ENCODE results near the gene DDIT3. TPM values are rescaled to one million over a fixed set of nuclear protein-coding genes. Genes with fewer than 3 reads are reported as not detected.

Gene DDIT3
- total and polyA plus RNA-seq, 2 donors (not counting 1 experiment from before 2014, with no cell fraction given): 57.8 to 265 TPM

DNA sequence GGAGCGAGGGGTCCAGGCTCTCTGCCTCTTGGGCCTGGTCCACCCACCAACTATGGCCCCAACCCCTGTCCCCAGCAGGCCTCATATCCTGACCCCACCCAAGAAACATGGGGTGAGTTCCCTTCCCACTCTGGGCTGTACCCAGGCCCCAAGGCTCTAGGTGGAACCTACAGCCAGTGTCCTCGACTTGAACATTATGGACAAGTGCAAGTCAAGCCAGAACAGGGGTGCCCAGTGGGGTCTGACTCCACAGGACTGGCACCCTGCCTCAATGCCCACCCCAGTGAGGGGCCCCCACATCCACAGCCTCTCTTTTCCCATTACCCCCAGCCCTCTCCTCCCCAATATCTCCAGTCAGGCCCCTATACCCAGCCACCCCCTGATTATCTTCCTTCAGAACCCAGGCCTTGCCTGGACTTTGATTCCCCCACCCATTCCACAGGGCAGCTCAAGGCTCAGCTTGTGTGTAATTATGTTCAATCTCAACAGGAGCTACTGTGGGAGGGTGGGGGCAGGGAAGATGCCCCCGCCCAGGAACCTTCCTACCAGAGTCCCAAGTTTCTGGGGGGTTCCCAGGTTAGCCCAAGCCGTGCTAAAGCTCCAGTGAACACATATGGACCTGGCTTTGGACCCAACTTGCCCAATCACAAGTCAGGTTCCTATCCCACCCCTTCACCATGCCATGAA lies 49.2 kb downstream of the DDIT3 start:
- H3K9me3 ChIP-seq (ENCODE audit: control insufficient read depth, insufficient read depth, low read depth, low read length): no peaks in the 10 kb centered on the region
- no peak for DNase-seq (ENCODE audit: low read depth in 2 of 2)
- H3K4me1 ChIP-seq (ENCODE audit: control insufficient read depth, extremely low read depth, insufficient read depth, low read length): no peaks in the 10 kb centered on the region
- no peaks in the 10 kb centered on the region for H3K36me3 ChIP-seq (ENCODE audit: control insufficient read depth, insufficient read depth, low read length)
- H2AFZ ChIP-seq (ENCODE audit: low read length): no peak overlapping the region
- peaks cover 54% of the 10 kb centered on the region for H3K27me3 ChIP-seq (ENCODE audit: control insufficient read depth, insufficient read depth, low read length)
- H3K27ac ChIP-seq (ENCODE audit: insufficient read depth, low read length): no peak overlapping the region
- no peaks in the 10 kb centered on the region for H3K79me2 ChIP-seq (ENCODE audit: control insufficient read depth, insufficient read depth, low read length)
- no peak overlapping the region for H3K4me3 ChIP-seq (replicated peaks in 1 of 4; ENCODE audit: control extremely low read depth in 1 of 4, insufficient read depth in 1 of 4, low read depth in 3 of 4, low read length in 4 of 4)
- H3K4me2 ChIP-seq (ENCODE audit: extremely low read depth, insufficient read depth, low read length): no peak overlapping the region
- H4K20me1 ChIP-seq (ENCODE audit: control insufficient read depth, extremely low read depth, insufficient read depth, low read length): no peaks in the 10 kb centered on the region
- TF ChIP-seq EZH2 (IDR thresholded peaks at IDR 0.05; ENCODE audit: low read length, missing control alignments): no peak
- TF ChIP-seq, protein P1, sequence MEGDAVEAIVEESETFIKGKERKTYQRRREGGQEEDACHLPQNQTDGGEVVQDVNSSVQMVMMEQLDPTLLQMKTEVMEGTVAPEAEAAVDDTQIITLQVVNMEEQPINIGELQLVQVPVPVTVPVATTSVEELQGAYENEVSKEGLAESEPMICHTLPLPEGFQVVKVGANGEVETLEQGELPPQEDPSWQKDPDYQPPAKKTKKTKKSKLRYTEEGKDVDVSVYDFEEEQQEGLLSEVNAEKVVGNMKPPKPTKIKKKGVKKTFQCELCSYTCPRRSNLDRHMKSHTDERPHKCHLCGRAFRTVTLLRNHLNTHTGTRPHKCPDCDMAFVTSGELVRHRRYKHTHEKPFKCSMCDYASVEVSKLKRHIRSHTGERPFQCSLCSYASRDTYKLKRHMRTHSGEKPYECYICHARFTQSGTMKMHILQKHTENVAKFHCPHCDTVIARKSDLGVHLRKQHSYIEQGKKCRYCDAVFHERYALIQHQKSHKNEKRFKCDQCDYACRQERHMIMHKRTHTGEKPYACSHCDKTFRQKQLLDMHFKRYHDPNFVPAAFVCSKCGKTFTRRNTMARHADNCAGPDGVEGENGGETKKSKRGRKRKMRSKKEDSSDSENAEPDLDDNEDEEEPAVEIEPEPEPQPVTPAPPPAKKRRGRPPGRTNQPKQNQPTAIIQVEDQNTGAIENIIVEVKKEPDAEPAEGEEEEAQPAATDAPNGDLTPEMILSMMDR (conservative IDR thresholded peaks at IDR 0.05 in 1 of 2, IDR thresholded peaks at IDR 0.05 in 1 of 2; ENCODE audit: low read depth in 1 of 2, low read length in 2 of 2): no peak
- H3K9ac ChIP-seq (ENCODE audit: insufficient read depth, low read length): no peak overlapping the region

DNA sequence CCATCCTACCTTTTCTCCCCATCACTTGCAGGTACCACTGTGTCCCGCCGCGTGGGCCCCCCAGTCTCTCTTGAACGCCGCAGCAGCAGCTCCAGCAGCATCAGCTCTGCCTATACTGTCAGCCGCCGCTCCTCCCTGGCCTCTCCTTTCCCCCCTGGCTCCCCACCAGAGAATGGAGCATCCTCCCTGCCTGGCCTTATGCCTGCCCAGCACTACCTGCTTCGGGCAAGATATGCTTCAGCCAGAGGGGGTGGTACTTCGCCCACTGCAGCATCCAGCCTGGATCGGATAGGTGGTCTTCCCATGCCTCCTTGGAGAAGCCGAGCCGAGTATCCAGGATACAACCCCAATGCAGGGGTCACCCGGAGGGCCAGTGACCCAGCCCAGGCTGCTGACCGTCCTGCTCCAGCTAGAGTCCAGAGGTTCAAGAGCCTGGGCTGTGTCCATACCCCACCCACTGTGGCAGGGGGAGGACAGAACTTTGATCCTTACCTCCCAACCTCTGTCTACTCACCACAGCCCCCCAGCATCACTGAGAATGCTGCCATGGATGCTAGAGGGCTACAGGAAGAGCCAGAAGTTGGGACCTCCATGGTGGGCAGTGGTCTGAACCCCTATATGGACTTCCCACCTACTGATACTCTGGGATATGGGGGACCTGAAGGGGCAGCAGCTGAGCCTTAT lies 49.9 kb downstream of the DDIT3 start:
- Histone ChIP-seq H3K4me2 (ENCODE audit: extremely low read depth, insufficient read depth, low read length) (no peak overlapping the region), H3K4me1 (ENCODE audit: control insufficient read depth, extremely low read depth, insufficient read depth, low read length) (no peaks in the 10 kb centered on the region), H3K9ac (ENCODE audit: insufficient read depth, low read length) (no peak overlapping the region), H3K27me3 (ENCODE audit: control insufficient read depth, insufficient read depth, low read length) (peaks cover 47% of the 10 kb centered on the region), H3K79me2 (ENCODE audit: control insufficient read depth, insufficient read depth, low read length) (no peaks in the 10 kb centered on the region), H3K4me3 (replicated peaks in 1 of 4; ENCODE audit: control extremely low read depth in 1 of 4, insufficient read depth in 1 of 4, low read depth in 3 of 4, low read length in 4 of 4) (no peak overlapping the region), H2AFZ (ENCODE audit: low read length) (no peak overlapping the region), H4K20me1 (ENCODE audit: control insufficient read depth, extremely low read depth, insufficient read depth, low read length) (no peaks in the 10 kb centered on the region), H3K36me3 (ENCODE audit: control insufficient read depth, insufficient read depth, low read length) (no peaks in the 10 kb centered on the region), H3K27ac (ENCODE audit: insufficient read depth, low read length) (no peak overlapping the region), H3K9me3 (ENCODE audit: control insufficient read depth, insufficient read depth, low read depth, low read length) (no peaks in the 10 kb centered on the region)
- no peak for DNase-seq (ENCODE audit: low read depth in 2 of 2)
- no peak for TF ChIP-seq EZH2 (IDR thresholded peaks at IDR 0.05; ENCODE audit: low read length, missing control alignments)
- TF ChIP-seq, protein P1 (conservative IDR thresholded peaks at IDR 0.05 in 1 of 2, IDR thresholded peaks at IDR 0.05 in 1 of 2; ENCODE audit: low read depth in 1 of 2, low read length in 2 of 2): no peak

DNA sequence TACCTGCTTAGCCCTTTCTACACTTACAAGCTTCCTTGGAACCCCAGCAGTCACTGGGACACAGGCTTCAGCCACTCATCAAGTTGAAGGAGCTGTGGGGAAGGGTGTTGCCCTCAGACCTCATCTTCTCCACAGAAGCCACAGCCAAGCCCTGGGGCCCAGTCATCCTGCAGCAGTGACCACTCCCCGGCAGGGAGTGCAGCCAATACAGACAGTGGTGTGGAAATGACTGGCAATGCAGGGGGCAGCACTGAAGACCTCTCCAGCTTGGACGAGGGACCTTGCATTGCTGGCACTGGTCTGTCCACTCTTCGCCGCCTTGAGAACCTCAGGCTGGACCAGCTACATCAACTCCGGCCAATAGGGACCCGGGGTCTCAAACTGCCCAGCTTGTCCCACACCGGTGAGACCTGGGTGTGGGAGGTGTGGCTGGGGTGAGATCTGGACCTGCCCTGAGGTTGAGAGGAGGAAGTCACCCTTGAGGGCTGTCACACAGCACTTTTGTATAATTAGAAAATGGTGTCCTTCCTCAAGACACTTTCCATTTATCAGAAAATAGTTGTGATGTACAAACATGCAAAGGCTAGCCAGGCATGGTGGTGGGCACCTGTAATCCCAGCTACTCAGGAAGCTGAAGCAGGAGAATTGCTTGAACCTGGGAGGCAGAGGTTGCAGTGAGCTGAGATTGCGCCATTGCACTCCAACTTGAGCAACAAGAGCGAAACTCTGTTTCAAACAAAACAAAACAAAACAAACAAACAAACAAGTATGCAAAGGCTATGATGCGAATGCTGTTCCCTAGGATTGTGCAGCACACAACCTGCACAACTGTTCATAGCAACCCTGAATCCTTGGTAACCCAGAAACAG lies 50.8 kb downstream of the DDIT3 start:
- no peak for TF ChIP-seq EZH2 (IDR thresholded peaks at IDR 0.05; ENCODE audit: low read length, missing control alignments)
- TF ChIP-seq, protein P1 (conservative IDR thresholded peaks at IDR 0.05 in 1 of 2, IDR thresholded peaks at IDR 0.05 in 1 of 2; ENCODE audit: low read depth in 1 of 2, low read length in 2 of 2): no peak
- Histone ChIP-seq H3K79me2 (ENCODE audit: control insufficient read depth, insufficient read depth, low read length) (no peaks in the 10 kb centered on the region), H3K27ac (ENCODE audit: insufficient read depth, low read length) (no peak overlapping the region), H3K9me3 (ENCODE audit: control insufficient read depth, insufficient read depth, low read depth, low read length) (no peaks in the 10 kb centered on the region), H3K4me1 (ENCODE audit: control insufficient read depth, extremely low read depth, insufficient read depth, low read length) (no peaks in the 10 kb centered on the region), H3K36me3 (ENCODE audit: control insufficient read depth, insufficient read depth, low read length) (no peaks in the 10 kb centered on the region), H4K20me1 (ENCODE audit: control insufficient read depth, extremely low read depth, insufficient read depth, low read length) (no peaks in the 10 kb centered on the region), H3K9ac (ENCODE audit: insufficient read depth, low read length) (no peak overlapping the region), H3K27me3 (ENCODE audit: control insufficient read depth, insufficient read depth, low read length) (peaks cover 38% of the 10 kb centered on the region), H3K4me2 (ENCODE audit: extremely low read depth, insufficient read depth, low read length) (no peak overlapping the region), H3K4me3 (replicated peaks in 1 of 4; ENCODE audit: control extremely low read depth in 1 of 4, insufficient read depth in 1 of 4, low read depth in 3 of 4, low read length in 4 of 4) (no peak overlapping the region), H2AFZ (ENCODE audit: low read length) (no peak overlapping the region)
- DNase-seq (ENCODE audit: low read depth in 2 of 2): no peak
